Activated naive CD4-positive, alpha-beta T cell treated with anti-CD3 and anti-CD28 coated beads, Interleukin-2, amount 50 U/mL, for 24 hours (primary cell): Measurements from ENCODE around the gene CDK18.

ENCODE experiments used
- H3K27ac Mint-ChIP-seq: one replicate; pipeline ENCODE4 v1.8.0; 2021; ENCODE audit warnings: mild to moderate bottlenecking, mixed read lengths
- H3K27me3 Mint-ChIP-seq: one replicate; pipeline ENCODE4 v1.8.0; 2021; ENCODE audit warnings: mixed read lengths
- H3K36me3 Mint-ChIP-seq: one replicate; pipeline ENCODE4 v1.8.0; 2021; ENCODE audit warnings: mixed read lengths
- H3K4me1 Mint-ChIP-seq: one replicate; pipeline ENCODE4 v1.8.0; 2021; ENCODE audit warnings: mixed read lengths
- H3K4me3 Mint-ChIP-seq: one replicate; pipeline ENCODE4 v1.8.0; 2021; ENCODE audit warnings: mild to moderate bottlenecking, mixed read lengths
- H3K9me3 Mint-ChIP-seq: one replicate; pipeline ENCODE4 v1.8.0; 2021; ENCODE audit warnings: mixed read lengths

CDK18 gene

GRCh38 chr1:205493241-205494085 is 11.0 kb upstream of the CDK18 start:
- Mint-ChIP-seq H3K4me3 (no peak overlapping the region), H3K9me3 (no peaks in the 10 kb centered on the region), H3K36me3 (no peaks in the 10 kb centered on the region), H3K27ac (no peak overlapping the region), H3K4me1 (no peaks in the 10 kb centered on the region), H3K27me3 (peaks cover 18% of the 10 kb centered on the region)

GRCh38 chr1:205494115-205494514 is 10.4 kb upstream of the CDK18 start:
- Mint-ChIP-seq H3K4me1 (no peaks in the 10 kb centered on the region), H3K4me3 (no peak overlapping the region), H3K9me3 (no peaks in the 10 kb centered on the region), H3K36me3 (no peaks in the 10 kb centered on the region), H3K27me3 (peaks cover 15% of the 10 kb centered on the region), H3K27ac (no peak overlapping the region)

GRCh38 chr1:205495237-205495823 is 9.1 kb upstream of the CDK18 start:
- H3K9me3 Mint-ChIP-seq, result no peaks in the 10 kb centered on the region
- no peaks in the 10 kb centered on the region for H3K4me1 Mint-ChIP-seq
- H3K27me3 Mint-ChIP-seq, result peaks cover 14% of the 10 kb centered on the region
- H3K4me3 Mint-ChIP-seq, result no peak overlapping the region
- no peaks in the 10 kb centered on the region for H3K36me3 Mint-ChIP-seq
- no peak overlapping the region for H3K27ac Mint-ChIP-seq

GRCh38 chr1:205496661-205497060 is 7.8 kb upstream of the CDK18 start:
- Mint-ChIP-seq H3K4me1 (no peaks in the 10 kb centered on the region), H3K4me3 (no peak overlapping the region), H3K27ac (no peak overlapping the region), H3K27me3 (peaks cover 14% of the 10 kb centered on the region), H3K36me3 (no peaks in the 10 kb centered on the region), H3K9me3 (no peaks in the 10 kb centered on the region)

GRCh38 chr1:205497351-205497750 is 7.1 kb upstream of the CDK18 start:
- no peak overlapping the region for H3K4me3 Mint-ChIP-seq
- H3K4me1 Mint-ChIP-seq, result no peaks in the 10 kb centered on the region
- no peaks in the 10 kb centered on the region for H3K9me3 Mint-ChIP-seq
- H3K27ac Mint-ChIP-seq, result no peak overlapping the region
- peaks cover 11% of the 10 kb centered on the region for H3K27me3 Mint-ChIP-seq
- H3K36me3 Mint-ChIP-seq, result no peaks in the 10 kb centered on the region

- no peaks in the 10 kb centered on the region for H3K9me3 Mint-ChIP-seq
- H3K27me3 Mint-ChIP-seq, result peaks cover 1% of the 10 kb centered on the region
- H3K4me3 Mint-ChIP-seq, result no peak overlapping the region
- no peak overlapping the region for H3K27ac Mint-ChIP-seq
- H3K4me1 Mint-ChIP-seq, result peaks cover 7% of the 10 kb centered on the region
- H3K36me3 Mint-ChIP-seq, result no peaks in the 10 kb centered on the region
These were observed 4.7 kb upstream of the CDK18 start for GRCh38 chr1:205499789-205500188.

- H3K9me3 Mint-ChIP-seq, result no peaks in the 10 kb centered on the region
- peaks cover 1% of the 10 kb centered on the region for H3K27me3 Mint-ChIP-seq
- no peak overlapping the region for H3K27ac Mint-ChIP-seq
- H3K4me3 Mint-ChIP-seq, result no peak overlapping the region
- peaks cover 14% of the 10 kb centered on the region for H3K4me1 Mint-ChIP-seq
- no peaks in the 10 kb centered on the region for H3K36me3 Mint-ChIP-seq
These were observed 3.9 kb upstream of the CDK18 start for GRCh38 chr1:205500240-205501233.

GRCh38 chr1:205502111-205502810 is 2.2 kb upstream of the CDK18 start:
- H3K9me3 Mint-ChIP-seq, result no peaks in the 10 kb centered on the region
- no peak overlapping the region for H3K27ac Mint-ChIP-seq
- peaks cover 15% of the 10 kb centered on the region for H3K4me1 Mint-ChIP-seq
- H3K4me3 Mint-ChIP-seq, result no peak overlapping the region
- no peaks in the 10 kb centered on the region for H3K36me3 Mint-ChIP-seq
- no peaks in the 10 kb centered on the region for H3K27me3 Mint-ChIP-seq

GRCh38 chr1:205502992-205503391 is 1.5 kb upstream of the CDK18 start:
- Mint-ChIP-seq H3K4me3 (no peak overlapping the region), H3K4me1 (peaks cover 15% of the 10 kb centered on the region), H3K27me3 (no peaks in the 10 kb centered on the region), H3K36me3 (no peaks in the 10 kb centered on the region), H3K9me3 (no peaks in the 10 kb centered on the region), H3K27ac (no peak overlapping the region)

GRCh38 chr1:205505076-205505729 is 734 bp downstream of the CDK18 start:
- Mint-ChIP-seq H3K4me1 (peaks cover 15% of the 10 kb centered on the region), H3K4me3 (peak overlapping the region; percentile 86), H3K27me3 (no peaks in the 10 kb centered on the region), H3K27ac (peak overlapping the region; percentile 4), H3K36me3 (no peaks in the 10 kb centered on the region), H3K9me3 (no peaks in the 10 kb centered on the region)

- Mint-ChIP-seq H3K4me1 (peaks cover 15% of the 10 kb centered on the region), H3K27ac (no peak overlapping the region), H3K27me3 (no peaks in the 10 kb centered on the region), H3K4me3 (peak overlapping the region; percentile 49), H3K9me3 (no peaks in the 10 kb centered on the region), H3K36me3 (no peaks in the 10 kb centered on the region)
These were observed 1.3 kb downstream of the CDK18 start for GRCh38 chr1:205505791-205506190.

- Mint-ChIP-seq H3K9me3 (no peaks in the 10 kb centered on the region), H3K4me3 (no peak overlapping the region), H3K4me1 (peaks cover 15% of the 10 kb centered on the region), H3K27me3 (no peaks in the 10 kb centered on the region), H3K36me3 (no peaks in the 10 kb centered on the region), H3K27ac (peak overlapping the region; percentile 68)
These were observed 2.1 kb downstream of the CDK18 start for GRCh38 chr1:205506409-205507200.

- Mint-ChIP-seq H3K4me3 (no peak overlapping the region), H3K4me1 (peaks cover 15% of the 10 kb centered on the region), H3K36me3 (no peaks in the 10 kb centered on the region), H3K27ac (no peak overlapping the region), H3K9me3 (no peaks in the 10 kb centered on the region), H3K27me3 (no peaks in the 10 kb centered on the region)
These were observed 3.8 kb downstream of the CDK18 start for GRCh38 chr1:205508227-205508714.
